Type B pancreatic cell (in vitro differentiated cells): Measurements from ENCODE around the gene COA1. TPM values are rescaled to one million over a fixed set of nuclear protein-coding genes. Genes with fewer than 3 reads are reported as not detected.

Experiments
- DNase-seq: peaks from one replicate; pipeline ENCODE4 v3.0.0; 2021; ENCODE audit warnings: mixed read lengths; ENCODE audit not compliant: unreplicated experiment; ENCODE audit errors: extremely low spot score
- H3K27ac Mint-ChIP-seq: 2 replicates; pipeline ENCODE4 v1.8.0; 2021; ENCODE audit warnings: mild to moderate bottlenecking, mixed read lengths
- H3K27me3 Mint-ChIP-seq: 2 replicates; pipeline ENCODE4 v1.8.0; 2021; ENCODE audit warnings: mixed read lengths
- H3K36me3 Mint-ChIP-seq: 2 replicates; pipeline ENCODE4 v1.8.0; 2021; ENCODE audit warnings: mixed read lengths
- H3K4me1 Mint-ChIP-seq: one replicate; pipeline ENCODE4 v1.8.0; 2021; ENCODE audit warnings: mixed read lengths; ENCODE audit not compliant: unreplicated experiment
- H3K4me3 Mint-ChIP-seq: 2 replicates; pipeline ENCODE4 v1.8.0; 2021; ENCODE audit warnings: mild to moderate bottlenecking, mixed read lengths
- H3K9me3 Mint-ChIP-seq: 2 replicates; pipeline ENCODE4 v1.8.0; 2021; ENCODE audit warnings: mixed read lengths
- total RNA-seq: library from RNA; stranded (reverse); gene quantifications from 2 replicates; pipeline ENCODE4 v1.2.1, GENCODE V29; 2021; ENCODE audit warnings: low replicate concordance
- TF ChIP-seq, protein P1 (sequence below): fragments of 200-600 bp; sonication (generic); conservative IDR thresholded peaks from 2 replicates; pipeline ENCODE4 v1.5.0; 2021; ENCODE audit warnings: antibody characterized with exemption, mild to moderate bottlenecking

The COA1 gene
- total RNA-seq, 1 donor from 2014 or later = 75.3 TPM

- Mint-ChIP-seq H3K27me3 (peaks cover 3% of the 10 kb centered on the region), H3K4me1 (peaks cover 20% of the 10 kb centered on the region), H3K4me3 (no peak overlapping the region), H3K36me3 (no peaks in the 10 kb centered on the region), H3K27ac (no peak overlapping the region), H3K9me3 (no peaks in the 10 kb centered on the region)
- peak; percentile 42 for DNase-seq
- TF ChIP-seq, protein P1, sequence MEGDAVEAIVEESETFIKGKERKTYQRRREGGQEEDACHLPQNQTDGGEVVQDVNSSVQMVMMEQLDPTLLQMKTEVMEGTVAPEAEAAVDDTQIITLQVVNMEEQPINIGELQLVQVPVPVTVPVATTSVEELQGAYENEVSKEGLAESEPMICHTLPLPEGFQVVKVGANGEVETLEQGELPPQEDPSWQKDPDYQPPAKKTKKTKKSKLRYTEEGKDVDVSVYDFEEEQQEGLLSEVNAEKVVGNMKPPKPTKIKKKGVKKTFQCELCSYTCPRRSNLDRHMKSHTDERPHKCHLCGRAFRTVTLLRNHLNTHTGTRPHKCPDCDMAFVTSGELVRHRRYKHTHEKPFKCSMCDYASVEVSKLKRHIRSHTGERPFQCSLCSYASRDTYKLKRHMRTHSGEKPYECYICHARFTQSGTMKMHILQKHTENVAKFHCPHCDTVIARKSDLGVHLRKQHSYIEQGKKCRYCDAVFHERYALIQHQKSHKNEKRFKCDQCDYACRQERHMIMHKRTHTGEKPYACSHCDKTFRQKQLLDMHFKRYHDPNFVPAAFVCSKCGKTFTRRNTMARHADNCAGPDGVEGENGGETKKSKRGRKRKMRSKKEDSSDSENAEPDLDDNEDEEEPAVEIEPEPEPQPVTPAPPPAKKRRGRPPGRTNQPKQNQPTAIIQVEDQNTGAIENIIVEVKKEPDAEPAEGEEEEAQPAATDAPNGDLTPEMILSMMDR = no peak
Measured at GRCh38 chr7:43766564-43766963, 37.2 kb upstream of the COA1 start.

GRCh38 chr7:43764807-43765491, 35.6 kb upstream of the COA1 start:
- DNase-seq = no peak
- TF ChIP-seq, protein P1 = no peak
- H3K4me1 Mint-ChIP-seq = peaks cover 20% of the 10 kb centered on the region
- no peaks in the 10 kb centered on the region for H3K9me3 Mint-ChIP-seq
- H3K4me3 Mint-ChIP-seq = no peak overlapping the region
- H3K36me3 Mint-ChIP-seq = no peaks in the 10 kb centered on the region
- peaks cover 7% of the 10 kb centered on the region for H3K27me3 Mint-ChIP-seq
- H3K27ac Mint-ChIP-seq = peak overlapping the region; percentile 28

GRCh38 chr7:43764039-43764761, 34.9 kb upstream of the COA1 start:
- no peak for DNase-seq
- H3K27me3 Mint-ChIP-seq = peaks cover 10% of the 10 kb centered on the region
- peaks cover 20% of the 10 kb centered on the region for H3K4me1 Mint-ChIP-seq
- peak overlapping the region; percentile 31 for H3K27ac Mint-ChIP-seq
- H3K4me3 Mint-ChIP-seq = no peak overlapping the region
- H3K9me3 Mint-ChIP-seq = no peaks in the 10 kb centered on the region
- no peaks in the 10 kb centered on the region for H3K36me3 Mint-ChIP-seq
- TF ChIP-seq, protein P1 = no peak

GRCh38 chr7:43763183-43763582, 33.9 kb upstream of the COA1 start:
- H3K4me1 Mint-ChIP-seq = peaks cover 20% of the 10 kb centered on the region
- TF ChIP-seq, protein P1 = no peak
- H3K27me3 Mint-ChIP-seq = peaks cover 13% of the 10 kb centered on the region
- no peak overlapping the region for H3K27ac Mint-ChIP-seq
- no peaks in the 10 kb centered on the region for H3K9me3 Mint-ChIP-seq
- no peaks in the 10 kb centered on the region for H3K36me3 Mint-ChIP-seq
- no peak overlapping the region for H3K4me3 Mint-ChIP-seq
- no peak for DNase-seq

- Mint-ChIP-seq H3K27me3 (peaks cover 22% of the 10 kb centered on the region), H3K4me3 (peak overlapping the region; percentile 17), H3K36me3 (no peaks in the 10 kb centered on the region), H3K9me3 (no peaks in the 10 kb centered on the region), H3K27ac (no peak overlapping the region), H3K4me1 (peaks cover 20% of the 10 kb centered on the region)
- TF ChIP-seq, protein P1 = no peak
- DNase-seq = no peak
Measured at GRCh38 chr7:43761938-43762692, 32.8 kb upstream of the COA1 start.
